ENCODE data around the gene PLSCR1.

The PLSCR1 gene

DNA sequence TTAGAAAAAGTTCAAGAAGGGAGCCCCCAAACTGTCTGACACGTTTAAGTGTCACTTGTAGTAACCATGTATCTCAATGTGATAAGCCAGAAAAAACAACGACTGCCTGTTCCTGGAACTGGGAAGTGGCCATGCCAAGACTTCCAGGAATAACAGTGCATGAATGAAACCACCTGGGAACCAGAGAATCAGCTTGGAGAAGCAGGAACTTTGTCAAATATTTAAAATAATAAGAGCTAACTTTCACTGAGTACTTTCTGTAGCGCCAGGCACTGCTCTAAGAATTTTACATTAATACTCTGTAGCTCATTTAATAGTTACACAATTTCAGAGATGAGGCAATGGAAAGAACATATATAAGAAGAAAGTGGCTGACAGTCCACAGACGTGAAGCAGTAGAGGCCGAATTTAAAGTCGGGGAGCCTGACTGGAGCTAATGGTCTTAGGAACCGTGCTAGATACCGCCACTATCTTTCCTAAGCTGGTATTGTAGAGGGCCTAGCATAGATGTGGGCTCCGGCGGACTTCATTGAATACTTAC lies 876 bp downstream of the PLSCR1 start:
- in situ Hi-C loops (cut with HindIII; ENCODE audit: low sequenced_read_pairs), result no loop called here
- DNase-seq (ENCODE audit: low read depth, low spot score), result peak; percentile 36
- TF ChIP-seq, protein P1, sequence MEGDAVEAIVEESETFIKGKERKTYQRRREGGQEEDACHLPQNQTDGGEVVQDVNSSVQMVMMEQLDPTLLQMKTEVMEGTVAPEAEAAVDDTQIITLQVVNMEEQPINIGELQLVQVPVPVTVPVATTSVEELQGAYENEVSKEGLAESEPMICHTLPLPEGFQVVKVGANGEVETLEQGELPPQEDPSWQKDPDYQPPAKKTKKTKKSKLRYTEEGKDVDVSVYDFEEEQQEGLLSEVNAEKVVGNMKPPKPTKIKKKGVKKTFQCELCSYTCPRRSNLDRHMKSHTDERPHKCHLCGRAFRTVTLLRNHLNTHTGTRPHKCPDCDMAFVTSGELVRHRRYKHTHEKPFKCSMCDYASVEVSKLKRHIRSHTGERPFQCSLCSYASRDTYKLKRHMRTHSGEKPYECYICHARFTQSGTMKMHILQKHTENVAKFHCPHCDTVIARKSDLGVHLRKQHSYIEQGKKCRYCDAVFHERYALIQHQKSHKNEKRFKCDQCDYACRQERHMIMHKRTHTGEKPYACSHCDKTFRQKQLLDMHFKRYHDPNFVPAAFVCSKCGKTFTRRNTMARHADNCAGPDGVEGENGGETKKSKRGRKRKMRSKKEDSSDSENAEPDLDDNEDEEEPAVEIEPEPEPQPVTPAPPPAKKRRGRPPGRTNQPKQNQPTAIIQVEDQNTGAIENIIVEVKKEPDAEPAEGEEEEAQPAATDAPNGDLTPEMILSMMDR (IDR thresholded peaks at IDR 0.05; ENCODE audit: low read depth, low read length), result no peak
- H3K4me3 ChIP-seq (ENCODE audit: low read depth, low read length), result peak overlapping the region; percentile 79

DNA sequence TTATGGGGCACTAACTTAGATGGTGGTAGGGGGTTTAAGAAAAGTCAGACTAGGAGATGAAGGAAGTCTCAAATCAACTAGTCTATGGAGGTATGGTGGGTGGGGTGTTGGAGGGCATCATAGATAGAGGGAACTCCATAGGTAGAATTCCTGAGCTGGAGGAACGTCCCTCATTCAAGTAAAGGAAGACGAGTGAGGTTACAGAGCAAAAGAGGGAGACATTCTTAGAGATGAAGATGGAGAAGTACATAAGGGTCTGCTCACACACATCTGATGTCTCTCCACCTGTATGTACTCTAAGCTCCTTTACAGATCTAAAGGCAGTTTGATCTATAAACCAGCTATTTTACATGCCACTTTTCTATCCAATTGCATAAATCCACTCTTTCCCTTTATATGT lies 1.4 kb downstream of the PLSCR1 start:
- TF ChIP-seq, protein P1 (IDR thresholded peaks at IDR 0.05; ENCODE audit: low read depth, low read length), result no peak
- DNase-seq (ENCODE audit: low read depth, low spot score), result no peak
- peak overlapping the region; percentile 79 for H3K4me3 ChIP-seq (ENCODE audit: low read depth, low read length)
- in situ Hi-C loops (cut with HindIII; ENCODE audit: low sequenced_read_pairs), result no loop called here

DNA sequence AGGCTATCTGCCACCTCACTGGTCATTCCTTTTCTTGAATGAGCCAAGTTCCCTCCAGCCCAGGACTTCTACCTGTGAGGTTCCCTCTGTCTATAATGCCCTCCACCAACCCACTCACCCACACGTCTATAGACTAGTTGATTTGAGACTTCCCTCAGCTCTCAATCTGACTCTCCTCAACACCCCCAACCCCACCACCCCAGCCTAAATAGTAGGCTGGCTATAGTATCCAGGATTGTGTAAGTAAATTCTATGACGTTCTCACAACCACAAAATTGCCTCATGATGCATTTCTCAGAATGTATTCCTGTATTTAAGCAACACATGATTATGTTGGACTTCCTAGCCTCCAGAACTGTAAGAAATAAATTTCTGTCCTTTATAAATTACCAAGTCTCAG lies 2.2 kb downstream of the PLSCR1 start:
- no peak for DNase-seq (ENCODE audit: low read depth, low spot score)
- TF ChIP-seq, protein P1 (IDR thresholded peaks at IDR 0.05; ENCODE audit: low read depth, low read length), result no peak
- no peak overlapping the region for H3K4me3 ChIP-seq (ENCODE audit: low read depth, low read length)
- in situ Hi-C loops (cut with HindIII; ENCODE audit: low sequenced_read_pairs), result no loop called here

DNA sequence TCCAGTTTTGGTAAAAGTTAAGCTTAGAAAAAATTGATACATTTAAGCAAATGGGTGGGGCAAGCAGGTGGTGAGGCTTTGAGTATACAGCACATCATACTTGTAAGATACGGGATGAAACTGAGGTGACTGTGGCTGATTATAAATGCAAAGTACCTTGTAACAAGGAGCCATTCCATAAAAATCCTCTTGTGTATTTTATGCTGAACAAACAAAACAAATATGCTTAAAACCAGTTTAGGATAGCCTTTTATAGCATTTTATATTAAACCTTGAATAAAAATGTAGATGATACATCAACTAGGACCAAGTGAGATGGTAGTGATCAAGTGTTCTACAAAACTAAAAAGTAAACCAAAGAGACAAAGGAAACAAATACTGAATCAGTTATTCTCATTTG lies 3.4 kb downstream of the PLSCR1 start:
- in situ Hi-C loops (cut with HindIII; ENCODE audit: low sequenced_read_pairs), result no loop called here
- no peak overlapping the region for H3K4me3 ChIP-seq (ENCODE audit: low read depth, low read length)
- no peak for DNase-seq (ENCODE audit: low read depth, low spot score)
- TF ChIP-seq, protein P1 (IDR thresholded peaks at IDR 0.05; ENCODE audit: low read depth, low read length), result no peak

DNA sequence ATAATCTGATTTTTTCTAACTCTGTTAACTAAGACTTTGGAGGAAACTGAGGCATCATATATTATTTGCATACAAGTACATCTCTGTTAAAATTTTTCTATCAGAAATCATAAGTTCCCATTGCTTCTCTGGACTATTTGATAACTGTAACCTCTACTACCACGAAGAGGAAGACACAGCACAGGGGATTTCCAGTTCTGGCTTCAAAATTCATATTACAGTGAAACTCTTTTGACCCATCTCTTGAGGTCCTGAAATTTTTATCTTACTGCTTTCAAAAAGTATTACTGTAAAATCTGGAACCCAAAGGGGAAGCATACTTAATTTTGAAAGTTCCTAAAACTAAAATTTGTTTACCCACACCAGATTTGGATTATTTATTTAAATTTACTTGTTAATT lies 4.2 kb downstream of the PLSCR1 start:
- no peak overlapping the region for H3K4me3 ChIP-seq (ENCODE audit: low read depth, low read length)
- TF ChIP-seq, protein P1 (IDR thresholded peaks at IDR 0.05; ENCODE audit: low read depth, low read length), result no peak
- no peak for DNase-seq (ENCODE audit: low read depth, low spot score)
- in situ Hi-C loops (cut with HindIII; ENCODE audit: low sequenced_read_pairs), result no loop called here

DNA sequence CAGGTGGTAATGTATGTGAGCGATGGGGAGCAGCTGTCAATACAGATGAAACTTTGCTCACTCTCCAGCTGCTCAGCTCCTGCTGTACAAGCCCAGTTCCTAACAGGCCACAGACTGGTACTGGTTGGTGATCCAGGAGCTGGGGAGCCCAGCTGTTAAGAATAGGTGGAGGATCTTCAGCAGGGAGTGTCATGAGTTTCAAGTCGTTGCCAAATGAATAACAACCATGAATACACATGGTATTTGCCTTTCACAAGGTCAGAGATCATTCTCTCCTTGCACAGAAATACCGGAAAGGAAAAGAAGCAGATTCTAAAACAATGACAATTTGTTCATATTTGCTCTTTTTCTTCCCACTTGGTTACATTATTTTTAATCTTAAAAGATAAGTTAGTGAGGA lies 5.1 kb downstream of the PLSCR1 start:
- in situ Hi-C loops (cut with HindIII; ENCODE audit: low sequenced_read_pairs), result no loop called here
- TF ChIP-seq, protein P1 (IDR thresholded peaks at IDR 0.05; ENCODE audit: low read depth, low read length), result no peak
- no peak for DNase-seq (ENCODE audit: low read depth, low spot score)
- H3K4me3 ChIP-seq (ENCODE audit: low read depth, low read length), result no peak overlapping the region

DNA sequence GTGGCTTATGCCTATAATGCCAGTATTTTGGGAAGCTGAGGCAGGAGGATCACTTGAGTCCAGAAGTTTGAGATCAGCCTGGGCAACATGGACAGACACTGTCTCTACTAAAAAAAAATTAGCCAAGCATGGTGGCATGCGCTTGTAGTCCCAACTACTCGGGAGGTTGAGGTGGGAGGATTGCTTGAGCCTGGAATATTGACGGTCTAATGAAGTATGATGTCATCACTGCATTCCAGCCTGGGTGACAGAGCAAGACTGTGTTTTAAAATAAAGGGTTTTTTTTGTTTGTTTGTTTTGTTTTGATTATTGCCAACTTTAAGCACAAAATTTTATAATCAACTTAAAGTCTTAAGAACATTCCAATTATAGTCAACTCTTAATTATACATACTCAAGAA lies 6.8 kb downstream of the PLSCR1 start:
- in situ Hi-C loops (cut with HindIII; ENCODE audit: low sequenced_read_pairs), result no loop called here
- DNase-seq (ENCODE audit: low read depth, low spot score), result no peak
- no peak overlapping the region for H3K4me3 ChIP-seq (ENCODE audit: low read depth, low read length)
- TF ChIP-seq, protein P1 (IDR thresholded peaks at IDR 0.05; ENCODE audit: low read depth, low read length), result no peak
